IMR-90 (cell line): ENCODE measurements around the gene EPAS1. TPM values are rescaled to one million over a fixed set of nuclear protein-coding genes. Genes with fewer than 3 reads are reported as not detected.

Experiments used
- ATAC-seq: fragments of 200-7000 bp; cut with Tn5 transposase; 2 replicates; pipeline ENCODE4 v1.9.1; 2020; ENCODE audit warnings: low read depth, mild to moderate bottlenecking, moderate library complexity
- BruUV-seq: library from RNA; stranded (reverse); fragments of 400-500 nt; replicated peaks from 2 replicates; lab custom pipeline; 2021; lab: Mats Ljungman, UMichigan
- CTCF ChIA-PET: fragments of 300-600 bp; formaldehyde crosslinking; extraction: SDS; loops from one replicate; lab custom pipeline; 2021; ENCODE audit warnings: antibody characterized with exemption; lab: Yijun Ruan, JAX
- POLR2A ChIA-PET: fragments of 300-600 bp; sonication (Branson Sonifier 250); formaldehyde crosslinking; loops from one replicate; lab custom pipeline; 2022; ENCODE audit warnings: antibody characterized with exemption; ENCODE audit not compliant: unreplicated experiment; lab: Charles Lee
- DNase-seq: peaks from one replicate; pipeline ENCODE4 v3.0.0; 2013
- H2AFZ ChIP-seq: replicated peaks from 2 replicates; pipeline ENCODE3; 2013; ENCODE audit warnings: low read length, mild to moderate bottlenecking; ENCODE audit not compliant: poor library complexity
- H2AK5ac ChIP-seq: 2 replicates; pipeline ENCODE4 v1.6.1; 2013; ENCODE audit warnings: low read depth, low read length, inconsistent platforms
- H2AK9ac ChIP-seq: replicated peaks from 2 replicates; pipeline ENCODE3; 2013; ENCODE audit warnings: mild to moderate bottlenecking, low read depth, low read length, moderate library complexity; ENCODE audit not compliant: poor library complexity
- H2BK120ac ChIP-seq: 2 replicates; pipeline ENCODE4 v1.6.1; 2013; ENCODE audit warnings: low read depth, low read length, inconsistent platforms
- H2BK15ac ChIP-seq: 3 replicates; pipeline ENCODE4 v1.6.1; 2013; ENCODE audit warnings: low read depth, low read length, inconsistent platforms
- H2BK20ac ChIP-seq: 2 replicates; pipeline ENCODE4 v1.6.1; 2013; ENCODE audit warnings: low read depth, mild to moderate bottlenecking, inconsistent platforms, low read length, moderate library complexity
- H2BK5ac ChIP-seq: 2 replicates; pipeline ENCODE4 v1.6.1; 2013; ENCODE audit warnings: mild to moderate bottlenecking, low read depth, low read length, inconsistent platforms; ENCODE audit not compliant: poor library complexity, severe bottlenecking
- H3K14ac ChIP-seq: replicated peaks from 2 replicates; pipeline ENCODE4 v1.6.1; 2013; ENCODE audit warnings: low read depth, low read length, inconsistent platforms
- H3K18ac ChIP-seq: 2 replicates; pipeline ENCODE4 v1.6.1; 2013; ENCODE audit warnings: low read depth, low read length, control low read depth
- H3K23ac ChIP-seq: 2 replicates; pipeline ENCODE4 v1.6.1; 2013; ENCODE audit warnings: low read depth, low read length, inconsistent platforms
- H3K27ac ChIP-seq: 2 replicates; pipeline ENCODE4 v1.5.1; 2013; ENCODE audit warnings: mild to moderate bottlenecking, control low read depth, low read length; ENCODE audit not compliant: insufficient read depth
- H3K27me3 ChIP-seq: 2 replicates; pipeline ENCODE4 v1.6.1; 2013; ENCODE audit warnings: low read length; ENCODE audit not compliant: control insufficient read depth, insufficient read depth
- H3K36me3 ChIP-seq: 2 replicates; pipeline ENCODE4 v1.6.1; 2013; ENCODE audit warnings: low read length, mixed read lengths; ENCODE audit not compliant: control insufficient read depth, insufficient read depth
- H3K4ac ChIP-seq: 2 replicates; pipeline ENCODE4 v1.6.1; 2013; ENCODE audit warnings: low read depth, low read length, inconsistent platforms
- H3K4me1 ChIP-seq: 2 replicates; pipeline ENCODE4 v1.6.1; 2013; ENCODE audit warnings: low read length, mixed read lengths; ENCODE audit not compliant: control insufficient read depth, insufficient read depth
- H3K4me2 ChIP-seq: 2 replicates; pipeline ENCODE4 v1.6.1; 2013; ENCODE audit warnings: low read depth, mild to moderate bottlenecking, control low read depth, low read length, moderate library complexity
- H3K4me3 ChIP-seq: 2 replicates; pipeline ENCODE4 v1.5.1; 2013; ENCODE audit warnings: low read depth, mild to moderate bottlenecking, control low read depth, low read length, moderate library complexity; ENCODE audit not compliant: insufficient read depth
- H3K56ac ChIP-seq: 2 replicates; pipeline ENCODE4 v1.6.1; 2013; ENCODE audit warnings: low read length, inconsistent platforms; ENCODE audit not compliant: insufficient read depth; ENCODE audit errors: extremely low read depth
- H3K79me1 ChIP-seq, 2 experiments: 2 replicates each; pipeline ENCODE4 v1.6.1; 2013; ENCODE audit warnings: low read length in 2 of 2, inconsistent platforms in 1 of 2, low read depth in 1 of 2
- H3K9ac ChIP-seq: 2 replicates; pipeline ENCODE4 v1.6.1; 2013; ENCODE audit warnings: low read depth, low read length, control low read depth
- H3K9me1 ChIP-seq: 2 replicates; pipeline ENCODE4 v1.6.1; 2013; ENCODE audit warnings: low read length, inconsistent platforms; ENCODE audit not compliant: insufficient read depth
- H3K9me3 ChIP-seq: 2 replicates; pipeline ENCODE4 v1.6.1; 2013; ENCODE audit warnings: low read length; ENCODE audit not compliant: control insufficient read depth, insufficient read depth
- H4K20me1 ChIP-seq: 2 replicates; pipeline ENCODE4 v1.6.1; 2013; ENCODE audit warnings: low read length, inconsistent platforms; ENCODE audit not compliant: insufficient read depth
- H4K5ac ChIP-seq: 2 replicates; pipeline ENCODE4 v1.6.1; 2013; ENCODE audit warnings: mild to moderate bottlenecking, low read depth, low read length, control low read depth
- H4K8ac ChIP-seq, 2 experiments: 2 replicates each; pipeline ENCODE4 v1.6.1; 2013; ENCODE audit warnings: low read depth in 2 of 2, low read length in 2 of 2, control low read depth in 1 of 2, inconsistent platforms in 1 of 2
- H4K91ac ChIP-seq: 2 replicates; pipeline ENCODE4 v1.6.1; 2013; ENCODE audit warnings: low read depth, low read length, inconsistent platforms; ENCODE audit not compliant: insufficient read depth
- BHLHE40 ChIP-seq: fragments of 150-350 bp; IDR thresholded peaks from 2 replicates; pipeline ENCODE4 v1.6.1; 2016; ENCODE audit warnings: mild to moderate bottlenecking, low read depth, low read length
- CEBPB ChIP-seq: IDR thresholded peaks from 2 replicates; pipeline ENCODE4 v1.6.1; 2012; ENCODE audit warnings: low read depth, low read length, improper control_type of control experiment
- CHD1 ChIP-seq: IDR thresholded peaks from 2 replicates; pipeline ENCODE4 v1.6.1; 2012; ENCODE audit warnings: low read depth, low read length, improper control_type of control experiment
- FOS ChIP-seq: fragments of 150-350 bp; IDR thresholded peaks from 2 replicates; pipeline ENCODE4 v1.6.1; 2016; ENCODE audit warnings: low read depth, low read length
- MAFK ChIP-seq: IDR thresholded peaks from 2 replicates; pipeline ENCODE4 v1.6.1; 2012; ENCODE audit warnings: low read depth, low read length, improper control_type of control experiment
- MAZ ChIP-seq: IDR thresholded peaks from 2 replicates; pipeline ENCODE4 v1.6.1; 2012; ENCODE audit warnings: low read depth, mild to moderate bottlenecking, low read length, improper control_type of control experiment, moderate library complexity, borderline replicate concordance
- MXI1 ChIP-seq: IDR thresholded peaks from 2 replicates; pipeline ENCODE4 v1.6.1; 2012; ENCODE audit warnings: low read depth, mild to moderate bottlenecking, low read length, moderate library complexity, borderline replicate concordance
- NFE2L2 ChIP-seq: fragments of 150-350 bp; IDR thresholded peaks from 2 replicates; pipeline ENCODE4 v1.6.1; 2016; ENCODE audit warnings: low read depth, mild to moderate bottlenecking, low read length
- POLR2A ChIP-seq: IDR thresholded peaks from 2 replicates; pipeline ENCODE4 v1.6.1; 2012; ENCODE audit warnings: mild to moderate bottlenecking, low read depth, low read length
- RAD21 ChIP-seq: IDR thresholded peaks from 2 replicates; pipeline ENCODE4 v1.6.1; 2012; ENCODE audit warnings: low read length, improper control_type of control experiment
- RCOR1 ChIP-seq: IDR thresholded peaks from 2 replicates; pipeline ENCODE4 v1.6.1; 2012; ENCODE audit warnings: mild to moderate bottlenecking, low read length, improper control_type of control experiment; ENCODE audit not compliant: insufficient replicate concordance
- RFX5 ChIP-seq: IDR thresholded peaks from 2 replicates; pipeline ENCODE4 v1.8.0; 2012; ENCODE audit warnings: low read depth, mild to moderate bottlenecking, low read length, moderate library complexity
- SMC3 ChIP-seq: fragments of 150-350 bp; IDR thresholded peaks from 2 replicates; pipeline ENCODE4 v1.6.1; 2016; ENCODE audit warnings: low read depth, mild to moderate bottlenecking, antibody characterized with exemption, low read length, moderate library complexity
- WGBS, 2 experiments: methylation state at CpG; one replicate each; pipeline versions ENCODE4 v1.1.5 to v1.1.7; 2013; ENCODE audit warnings: missing lambda C conversion rate in 2 of 2; ENCODE audit not compliant: insufficient read length in 1 of 2; ENCODE audit errors: extremely low coverage in 2 of 2; 5-methylcytosine and 5-hydroxymethylcytosine counted together
- dilution Hi-C: fragments of 300-500 bp; cut with HindIII; formaldehyde crosslinking; loops from one replicate; pipeline ENCODE4 v1.14.3; 2018; ENCODE audit warnings: low sequenced_read_pairs; ENCODE audit not compliant: unreplicated experiment
- in situ Hi-C: fragments of 300-500 bp; cut with MboI; formaldehyde crosslinking; loops from 3 replicates; pipeline ENCODE4 v1.14.3; 2019; ENCODE audit warnings: low sequenced_read_pairs, inconsistent platforms, mixed read lengths
- intact Hi-C: fragments of 100-400 bp; cut with micrococcal nuclease; formaldehyde crosslinking; loops from 2 replicates; pipeline ENCODE4 v1.10.0; 2022
- polyA plus RNA-seq, 3 experiments: library from polyadenylated mRNA; depleted of rRNA; stranded (reverse); fragments of >200 nt; gene quantifications; 2 replicates each; pipeline ENCODE4 v1.2.3, GENCODE V29; 2012; ENCODE audit warnings: low replicate concordance in 1 of 3
- total RNA-seq: library from RNA; depleted of rRNA; stranded (reverse); fragments of >200 nt; gene quantifications from 2 replicates; pipeline ENCODE4 v1.2.3, GENCODE V29; 2012
- TF ChIP-seq, protein P1 (sequence below): fragments of 150-350 bp; IDR thresholded peaks from 2 replicates; pipeline ENCODE4 v1.6.1; 2017; ENCODE audit warnings: mild to moderate bottlenecking, antibody characterized with exemption, low read length, low read depth
- TF ChIP-seq, protein P2 (sequence below): fragments of 150-350 bp; IDR thresholded peaks from 2 replicates; pipeline ENCODE4 v1.6.1; 2016; ENCODE audit warnings: low read depth, mild to moderate bottlenecking, low read length, moderate library complexity, borderline replicate concordance
- TF ChIP-seq, protein P3 (sequence below): conservative IDR thresholded peaks from 2 replicates; pipeline ENCODE4 v1.5.1; 2012; ENCODE audit warnings: mild to moderate bottlenecking, low read depth, low read length, improper control_type of control experiment

Gene EPAS1
- total and polyA plus RNA-seq, 2 of the 4 experiments (the other 2 are of a cell fraction) = 40.7 to 120 TPM

DNA sequence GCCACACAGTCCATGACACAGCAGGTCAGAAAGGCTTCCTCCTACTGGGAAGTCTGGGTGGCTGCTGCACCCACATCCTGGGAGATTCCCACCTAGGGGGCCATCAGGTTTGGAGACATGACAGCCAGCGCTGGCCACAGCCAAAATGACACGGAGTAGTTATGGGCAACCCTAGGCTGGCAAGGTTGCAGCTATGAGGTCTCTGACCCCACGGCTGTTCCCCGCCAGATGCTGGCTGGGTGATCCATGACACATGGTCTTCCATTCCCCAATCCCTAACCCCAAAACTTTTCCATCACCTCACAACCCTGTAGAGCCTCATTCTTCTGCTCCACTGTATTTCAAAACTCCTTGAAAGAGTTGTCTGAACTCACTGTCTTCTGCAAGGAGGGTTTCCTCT lies 42.7 kb upstream of the EPAS1 start:
- Histone ChIP-seq H2AK5ac (no peak overlapping the region), H3K4me3 (no peak overlapping the region), H3K27me3 (peaks cover 26% of the 10 kb centered on the region), H4K5ac (no peak overlapping the region), H4K20me1 (no peaks in the 10 kb centered on the region), H3K27ac (no peak overlapping the region), H3K4me1 (peaks cover 7% of the 10 kb centered on the region; the same call in 1 of the 2 replicates), H3K4me2 (no peak overlapping the region), H2BK20ac (no peak overlapping the region), H3K9ac (no peak overlapping the region), H4K91ac (no peak overlapping the region), H2BK120ac (no peak overlapping the region), H3K36me3 (no peaks in the 10 kb centered on the region), H3K14ac (no peak overlapping the region), H3K9me1 (0 out of 2 replicates have a peak, but pooled peaks cover 3% of the 10 kb centered on the region), H3K4ac (no peak overlapping the region), H2AK9ac (no peak overlapping the region), H3K18ac (no peak overlapping the region), H3K23ac (no peak overlapping the region), H2BK15ac (no peak overlapping the region), H2BK5ac (no peak overlapping the region), H3K56ac (no peak overlapping the region), H2AFZ (no peak overlapping the region), H3K9me3 (peaks cover 2% of the 10 kb centered on the region; the same call in 1 of the 2 replicates), H4K8ac (no peak overlapping the region), H3K79me1 (no peaks in the 10 kb centered on the region)
- in situ Hi-C loops (no loop called here), intact Hi-C loops (no loop called here), dilution Hi-C loops (no loop called here)
- ChIA-PET CTCF (no interaction called here), POLR2A (no interaction called here)
- no peak for DNase-seq
- TF ChIP-seq, protein P1, sequence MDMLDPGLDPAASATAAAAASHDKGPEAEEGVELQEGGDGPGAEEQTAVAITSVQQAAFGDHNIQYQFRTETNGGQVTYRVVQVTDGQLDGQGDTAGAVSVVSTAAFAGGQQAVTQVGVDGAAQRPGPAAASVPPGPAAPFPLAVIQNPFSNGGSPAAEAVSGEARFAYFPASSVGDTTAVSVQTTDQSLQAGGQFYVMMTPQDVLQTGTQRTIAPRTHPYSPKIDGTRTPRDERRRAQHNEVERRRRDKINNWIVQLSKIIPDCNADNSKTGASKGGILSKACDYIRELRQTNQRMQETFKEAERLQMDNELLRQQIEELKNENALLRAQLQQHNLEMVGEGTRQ = no peak
- TF ChIP-seq RFX5 (no peak), CHD1 (no peak), MXI1 (no peak), RAD21 (no peak), FOS (no peak), MAZ (no peak), MAFK (no peak), RCOR1 (no peak), SMC3 (no peak), CEBPB (no peak), POLR2A (no peak), NFE2L2 (no peak), BHLHE40 (no peak)
- TF ChIP-seq, protein P2, sequence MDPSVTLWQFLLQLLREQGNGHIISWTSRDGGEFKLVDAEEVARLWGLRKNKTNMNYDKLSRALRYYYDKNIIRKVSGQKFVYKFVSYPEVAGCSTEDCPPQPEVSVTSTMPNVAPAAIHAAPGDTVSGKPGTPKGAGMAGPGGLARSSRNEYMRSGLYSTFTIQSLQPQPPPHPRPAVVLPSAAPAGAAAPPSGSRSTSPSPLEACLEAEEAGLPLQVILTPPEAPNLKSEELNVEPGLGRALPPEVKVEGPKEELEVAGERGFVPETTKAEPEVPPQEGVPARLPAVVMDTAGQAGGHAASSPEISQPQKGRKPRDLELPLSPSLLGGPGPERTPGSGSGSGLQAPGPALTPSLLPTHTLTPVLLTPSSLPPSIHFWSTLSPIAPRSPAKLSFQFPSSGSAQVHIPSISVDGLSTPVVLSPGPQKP = no peak
- TF ChIP-seq, protein P3, sequence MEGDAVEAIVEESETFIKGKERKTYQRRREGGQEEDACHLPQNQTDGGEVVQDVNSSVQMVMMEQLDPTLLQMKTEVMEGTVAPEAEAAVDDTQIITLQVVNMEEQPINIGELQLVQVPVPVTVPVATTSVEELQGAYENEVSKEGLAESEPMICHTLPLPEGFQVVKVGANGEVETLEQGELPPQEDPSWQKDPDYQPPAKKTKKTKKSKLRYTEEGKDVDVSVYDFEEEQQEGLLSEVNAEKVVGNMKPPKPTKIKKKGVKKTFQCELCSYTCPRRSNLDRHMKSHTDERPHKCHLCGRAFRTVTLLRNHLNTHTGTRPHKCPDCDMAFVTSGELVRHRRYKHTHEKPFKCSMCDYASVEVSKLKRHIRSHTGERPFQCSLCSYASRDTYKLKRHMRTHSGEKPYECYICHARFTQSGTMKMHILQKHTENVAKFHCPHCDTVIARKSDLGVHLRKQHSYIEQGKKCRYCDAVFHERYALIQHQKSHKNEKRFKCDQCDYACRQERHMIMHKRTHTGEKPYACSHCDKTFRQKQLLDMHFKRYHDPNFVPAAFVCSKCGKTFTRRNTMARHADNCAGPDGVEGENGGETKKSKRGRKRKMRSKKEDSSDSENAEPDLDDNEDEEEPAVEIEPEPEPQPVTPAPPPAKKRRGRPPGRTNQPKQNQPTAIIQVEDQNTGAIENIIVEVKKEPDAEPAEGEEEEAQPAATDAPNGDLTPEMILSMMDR = no peak
- no CpG with 5 or more reads among the region's 4 CpGs for WGBS, 2 experiments
- BruUV-seq = no TSS peak
- ATAC-seq = no peak
